ENCODE data around the gene TNFAIP8.

The TNFAIP8 gene

DNA sequence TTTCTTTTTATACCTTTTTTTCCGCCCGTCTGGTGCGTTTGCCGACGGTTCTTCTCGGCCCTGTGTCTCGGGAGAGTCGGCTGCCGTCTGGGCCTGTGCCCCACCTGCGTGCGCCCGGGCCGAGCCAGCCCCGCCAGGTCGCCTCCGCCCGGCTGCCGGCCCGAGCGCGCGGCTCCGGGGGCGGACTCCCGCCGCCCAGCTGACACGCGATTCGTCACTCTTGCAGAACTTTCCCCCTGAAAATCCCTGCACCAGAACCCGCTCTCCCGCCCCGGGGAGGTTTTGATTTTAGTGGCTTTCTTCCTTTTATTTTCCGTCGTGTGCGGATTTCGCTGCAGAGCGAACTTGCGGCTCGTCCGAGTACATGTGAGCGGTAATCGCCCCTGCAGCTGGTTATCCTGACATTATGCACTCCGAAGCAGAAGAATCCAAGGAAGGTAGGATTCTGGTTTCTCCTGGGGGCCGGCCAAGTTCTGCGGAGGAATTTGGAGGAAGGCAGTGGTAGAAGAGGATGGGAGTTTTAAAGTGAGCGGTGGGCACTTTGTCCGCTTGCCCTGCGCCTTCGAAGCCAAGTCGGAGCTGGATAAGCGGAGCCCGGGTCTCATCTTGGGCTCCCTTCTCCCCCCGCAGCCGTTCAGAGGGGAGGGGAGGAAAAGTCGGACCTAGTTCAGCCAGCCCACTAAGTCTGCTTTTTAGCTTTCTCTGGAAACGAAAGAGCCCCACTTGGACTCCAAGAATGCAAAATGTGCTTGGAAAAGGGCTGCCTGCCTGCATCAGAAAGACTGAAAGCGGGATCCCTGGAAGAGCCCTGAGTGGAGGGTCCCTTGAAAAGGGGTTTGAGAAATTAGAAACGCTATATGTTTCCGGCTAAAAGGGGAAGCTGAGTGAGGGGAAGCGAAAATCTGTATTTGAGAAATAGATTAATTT lies at the start of gene TNFAIP8:
TSS of gene TNFAIP8 (plus strand) at position 335 of the 927 bp plus-strand sequence. CDS start at position 407, 72 bp downstream.
- peak; percentile 89 for DNase-seq (ENCODE audit: low spot score)

DNA sequence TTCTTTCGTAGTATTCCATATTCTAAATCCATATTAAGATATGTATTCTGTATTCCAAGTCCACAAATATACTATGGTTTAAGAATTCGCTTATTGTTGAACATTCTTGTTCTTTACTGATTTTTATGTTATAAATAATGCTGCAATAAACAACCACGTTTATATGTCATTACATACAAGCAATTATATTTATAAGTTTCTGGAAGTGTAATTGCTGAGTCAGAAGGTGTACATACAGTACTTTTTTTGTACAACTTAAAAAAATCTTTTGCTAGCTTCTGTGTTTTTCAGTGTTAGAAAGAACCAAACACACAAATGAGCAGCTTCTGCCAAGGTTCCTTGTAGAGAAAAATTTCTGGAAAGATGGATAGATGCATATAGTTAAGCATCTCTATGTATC lies 48.6 kb upstream of the TNFAIP8 start:
- no peak for DNase-seq (ENCODE audit: low spot score)

DNA sequence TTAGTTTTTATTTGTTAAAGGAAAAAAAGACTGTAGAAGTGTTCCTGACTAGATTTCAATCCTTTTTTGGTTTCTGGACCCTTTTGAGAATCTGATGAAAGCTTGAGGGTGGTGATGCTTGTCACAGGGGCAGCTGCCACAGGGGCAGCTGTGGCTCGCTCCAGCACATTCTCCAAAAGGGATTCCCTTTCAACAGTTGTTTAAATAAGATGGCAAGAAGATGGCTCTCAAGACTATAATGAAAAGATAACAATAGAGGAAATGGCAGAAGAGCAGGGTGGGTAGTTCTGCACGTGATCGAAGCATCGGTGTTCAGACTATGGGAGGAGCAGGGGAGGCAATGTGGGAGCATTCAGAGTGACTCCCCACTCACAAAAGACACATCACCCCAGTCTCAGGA lies 46.5 kb upstream of the TNFAIP8 start:
- DNase-seq (ENCODE audit: low spot score) = no peak

DNA sequence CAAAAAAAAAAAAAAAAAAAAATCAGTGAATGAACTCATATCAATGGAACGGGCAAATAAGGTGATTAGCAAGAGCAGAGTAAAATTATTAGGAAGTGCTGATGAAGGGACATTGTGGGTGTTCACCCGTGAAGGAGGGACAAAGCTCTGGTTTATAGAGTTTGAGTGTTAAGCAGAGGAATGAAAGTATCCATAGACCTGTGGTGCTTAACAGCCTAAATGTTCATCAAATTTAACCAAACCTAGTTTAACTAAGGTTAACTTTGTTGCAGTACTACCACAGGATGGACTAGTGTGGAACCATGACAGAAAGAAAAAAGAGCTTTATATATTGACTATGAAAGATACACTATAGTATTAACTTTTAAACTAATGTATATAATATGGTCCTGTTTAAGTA lies 44.1 kb upstream of the TNFAIP8 start:
- no peak for DNase-seq (ENCODE audit: low spot score)

DNA sequence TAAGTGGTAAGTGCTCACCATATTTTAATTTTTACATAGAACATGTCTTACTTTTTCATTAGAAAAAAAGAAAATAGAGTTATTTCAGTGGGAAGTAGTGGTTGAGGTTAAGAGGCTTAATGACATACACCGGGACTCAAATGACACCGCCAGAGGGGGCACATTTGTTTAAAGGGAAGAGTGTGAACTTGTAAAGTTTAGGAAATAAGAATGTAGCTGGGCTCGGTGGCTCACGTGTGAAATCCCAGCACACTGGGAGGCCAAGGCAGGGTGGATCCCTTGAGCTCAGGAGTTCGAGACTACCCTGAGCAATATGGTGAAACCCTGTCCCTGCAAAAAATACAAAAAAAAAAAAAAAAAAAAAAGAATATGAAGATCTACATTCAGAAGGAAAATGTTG lies 43.4 kb upstream of the TNFAIP8 start:
- no peak for DNase-seq (ENCODE audit: low spot score)

DNA sequence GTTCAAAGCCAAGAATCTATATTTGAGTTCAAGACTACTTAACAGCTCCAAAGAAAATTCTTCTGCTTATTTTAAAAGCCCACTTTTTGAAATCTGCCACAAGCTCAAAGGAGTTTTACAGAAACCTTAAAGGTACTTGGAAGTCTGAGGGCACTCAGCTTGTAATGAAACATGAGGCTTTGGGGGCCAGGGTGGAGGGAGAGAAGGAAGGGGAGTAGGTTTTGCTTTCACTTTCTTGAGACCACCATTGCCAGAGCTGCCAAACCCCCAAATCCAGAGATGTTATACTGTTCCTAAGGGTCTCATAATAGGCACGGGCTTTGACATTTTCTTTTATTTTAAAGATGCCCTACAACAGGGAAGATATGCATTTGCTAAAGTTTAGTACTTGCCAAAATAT lies 42.6 kb upstream of the TNFAIP8 start:
- DNase-seq (ENCODE audit: low spot score) = no peak

DNA sequence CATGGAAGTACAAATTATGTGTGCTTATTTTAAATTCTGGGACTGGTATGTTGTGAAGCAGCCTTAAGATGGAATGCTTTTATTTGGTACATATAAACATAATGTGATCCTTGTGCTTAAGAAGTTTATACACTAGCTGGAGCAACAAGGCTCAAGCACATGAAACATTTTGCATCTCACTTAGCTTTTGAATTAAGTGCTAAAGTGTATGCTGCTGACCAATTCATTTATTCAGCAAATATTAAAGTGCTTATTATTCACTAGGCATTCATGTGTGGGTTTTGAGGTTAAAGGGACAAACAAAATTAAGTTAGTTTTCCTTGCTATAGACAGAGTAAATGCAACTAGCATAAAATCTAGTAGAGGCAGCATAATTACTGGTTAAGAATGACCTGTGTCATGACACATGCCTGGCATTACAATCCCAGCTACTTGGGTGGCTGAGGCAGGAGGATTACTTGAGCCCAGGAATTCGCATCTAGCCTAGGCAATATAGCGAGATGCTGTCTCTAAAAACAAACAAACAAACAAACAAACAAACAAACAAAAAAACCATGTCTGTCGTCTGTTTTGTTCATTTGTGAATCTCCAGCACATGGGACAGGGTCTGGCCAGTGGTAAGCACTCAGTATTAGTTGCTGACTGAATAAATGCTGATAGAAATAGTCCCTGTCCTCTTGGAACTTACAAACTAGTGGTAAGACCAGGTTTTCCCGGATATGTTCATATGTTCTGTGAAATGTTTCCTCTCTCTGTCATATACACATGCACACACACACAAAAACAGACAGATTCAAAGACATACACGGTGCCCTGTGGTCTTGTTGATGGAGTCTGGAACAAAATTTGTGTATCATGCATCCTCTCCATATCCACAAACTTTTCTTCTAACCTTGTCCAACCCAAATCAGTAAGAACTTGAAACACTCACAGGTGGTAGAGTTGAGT lies 41.9 kb upstream of the TNFAIP8 start:
- no peak for DNase-seq (ENCODE audit: low spot score)

DNA sequence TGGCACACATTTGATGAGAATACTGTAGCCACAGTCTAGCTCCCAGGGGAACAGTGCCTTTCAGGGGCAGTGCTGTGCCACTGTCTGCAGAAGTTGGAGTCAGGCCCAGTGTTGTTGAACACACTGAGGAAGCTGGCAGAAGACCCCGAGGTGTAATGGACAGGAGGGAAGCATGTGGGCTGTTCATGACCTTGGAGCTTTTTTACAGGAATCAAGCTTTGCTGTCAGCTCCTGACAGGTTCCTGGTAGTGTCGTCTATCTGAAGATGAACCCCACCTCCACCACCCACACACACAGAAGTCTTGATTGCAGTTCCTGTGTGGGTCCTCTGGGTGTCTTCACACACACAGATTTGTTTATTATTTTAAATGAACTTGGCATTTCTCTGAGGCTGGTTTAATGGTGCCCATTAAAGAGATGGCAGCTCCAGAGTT lies 40.3 kb upstream of the TNFAIP8 start:
- peak; percentile 73 for DNase-seq (ENCODE audit: low spot score)

DNA sequence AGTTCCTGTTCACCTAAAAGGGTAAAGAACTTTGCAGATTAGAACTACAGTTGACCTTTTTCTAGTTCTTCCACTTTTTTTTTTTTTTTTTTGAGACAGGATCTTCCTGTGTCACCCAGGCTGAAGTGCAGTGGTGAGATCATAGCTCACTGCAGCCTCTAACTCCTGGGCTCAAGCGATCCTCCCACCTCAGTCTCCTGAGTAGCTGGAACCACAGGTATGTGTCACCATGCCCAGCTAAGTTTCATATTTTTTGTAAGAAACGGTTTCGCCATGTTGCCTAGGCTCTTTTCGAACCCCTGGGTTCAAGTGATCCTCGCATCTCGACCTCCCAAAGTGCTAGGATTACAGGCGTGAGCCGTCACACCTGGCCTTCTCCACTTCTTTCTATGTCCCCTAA lies 39.7 kb upstream of the TNFAIP8 start:
- no peak for DNase-seq (ENCODE audit: low spot score)

DNA sequence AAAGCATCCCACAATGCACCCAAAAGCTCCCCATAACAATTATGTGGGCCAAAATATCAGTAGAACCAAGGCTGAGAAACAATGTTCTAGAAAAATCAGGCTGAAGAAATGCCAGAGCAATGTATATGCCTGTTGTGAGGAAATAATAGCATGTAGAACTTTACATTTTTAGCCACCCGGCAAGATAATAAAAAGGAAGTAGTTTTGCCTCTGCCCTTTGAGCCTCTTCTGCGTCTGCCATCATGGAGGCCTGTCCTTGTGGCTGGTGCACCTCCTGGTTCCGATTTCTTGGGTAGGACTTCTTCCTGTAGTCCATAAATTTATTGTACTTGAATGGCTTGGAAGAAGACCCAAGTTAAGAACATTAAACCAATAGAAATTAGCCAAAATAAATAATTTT lies 38.9 kb upstream of the TNFAIP8 start:
- DNase-seq (ENCODE audit: low spot score) = no peak

DNA sequence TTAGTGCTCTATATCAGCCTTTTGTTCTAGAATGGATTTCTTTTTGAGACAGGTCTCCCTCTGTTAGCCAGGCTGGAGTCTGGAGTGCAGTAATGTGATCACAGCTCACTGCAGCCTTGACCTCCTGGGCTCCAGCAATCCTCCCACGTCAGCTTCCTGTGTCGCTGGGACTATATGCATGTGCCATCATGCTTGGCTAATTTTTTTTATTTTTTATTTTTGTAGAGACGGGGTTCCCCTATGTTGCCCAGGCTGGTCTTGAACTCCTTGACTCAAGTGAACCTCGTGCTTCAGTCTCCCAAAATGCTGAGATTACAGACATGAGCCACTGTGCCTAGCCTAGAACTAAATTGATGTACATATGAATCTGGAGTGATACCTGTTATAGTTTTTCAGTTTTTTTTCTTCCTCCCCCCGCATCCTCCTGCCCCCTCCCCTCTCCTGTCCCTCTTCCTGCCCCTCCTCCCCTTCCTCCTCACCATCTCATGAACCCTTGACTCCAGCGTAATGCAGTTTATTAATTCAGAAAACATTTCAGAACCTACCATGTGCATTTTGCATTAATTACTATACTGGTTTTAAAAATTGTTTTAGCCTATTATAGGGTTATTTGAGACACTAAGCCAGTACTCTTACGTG lies 37.4 kb upstream of the TNFAIP8 start:
- no peak for DNase-seq (ENCODE audit: low spot score)

DNA sequence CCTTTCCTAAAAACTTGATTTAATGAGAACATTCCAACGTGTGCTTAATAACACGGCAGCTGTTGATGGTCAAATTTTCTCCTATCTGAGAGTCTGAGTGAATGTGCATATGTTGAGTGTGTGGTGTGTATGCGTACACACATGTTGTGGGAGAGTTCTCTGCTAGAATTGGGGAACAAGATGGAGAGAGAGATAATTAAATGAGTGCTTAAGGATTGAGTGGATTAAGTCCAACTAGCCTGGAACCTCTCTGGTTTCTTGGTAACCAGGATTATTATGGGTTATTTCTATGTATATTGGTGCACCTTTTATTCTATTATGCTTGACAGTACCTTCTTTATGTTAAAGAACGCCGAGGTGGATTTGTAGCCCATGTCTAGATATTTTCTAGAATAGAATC lies 36.4 kb upstream of the TNFAIP8 start:
- no peak for DNase-seq (ENCODE audit: low spot score)

DNA sequence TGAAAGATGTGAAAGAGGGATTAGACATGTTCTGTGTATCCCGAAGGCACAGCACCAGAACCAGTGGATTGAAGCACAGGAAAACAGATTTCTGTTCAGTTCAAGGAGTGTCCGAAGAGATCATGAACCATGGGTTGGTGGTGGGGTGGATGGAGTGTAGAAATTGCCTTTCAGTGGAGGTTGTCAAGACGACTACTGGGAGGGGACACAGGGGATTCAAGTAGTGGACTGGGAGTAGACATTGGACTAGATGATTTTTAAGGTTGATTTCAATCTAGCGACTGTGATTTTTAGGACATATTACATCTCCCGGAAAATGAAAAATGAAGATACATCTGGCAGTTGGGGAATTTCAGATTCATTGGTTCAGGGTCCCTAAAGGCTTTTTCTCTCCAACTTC lies 35.9 kb upstream of the TNFAIP8 start:
- DNase-seq (ENCODE audit: low spot score) = no peak

DNA sequence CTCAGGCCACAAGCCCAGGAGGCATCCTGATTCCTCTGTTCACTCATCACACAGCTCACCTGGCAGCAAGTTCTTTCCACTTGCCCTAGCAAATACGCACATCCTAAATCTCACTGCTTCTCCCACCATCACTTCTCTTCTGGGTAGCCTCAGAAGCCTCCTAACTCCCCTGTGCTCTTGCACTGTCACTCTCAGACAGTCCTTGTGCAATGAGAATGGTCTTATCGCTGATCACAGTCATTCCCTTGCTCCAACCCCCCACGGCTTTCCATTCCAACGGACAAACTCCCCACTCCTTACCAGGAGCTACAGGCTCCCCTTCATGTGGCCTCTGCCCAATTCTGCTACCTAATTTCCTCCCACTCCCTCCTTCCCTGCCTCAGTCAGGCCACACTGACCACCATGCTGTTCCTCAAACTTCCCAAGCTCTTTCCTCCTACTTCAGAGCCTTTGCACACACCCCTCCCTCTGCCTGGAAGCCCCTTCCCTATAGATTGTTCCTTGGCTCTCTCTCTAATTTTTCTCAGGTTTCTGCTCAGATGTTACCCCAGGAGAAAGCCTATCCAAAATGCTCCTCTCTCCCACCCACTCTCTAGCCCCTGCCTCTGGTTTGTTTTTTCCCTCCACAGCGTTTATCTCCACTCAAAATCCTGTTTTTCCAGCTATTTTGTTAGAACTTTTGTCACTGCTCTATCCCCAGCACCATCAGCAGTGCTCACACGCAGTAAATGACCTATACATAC lies 34.1 kb upstream of the TNFAIP8 start:
- no peak for DNase-seq (ENCODE audit: low spot score)

DNA sequence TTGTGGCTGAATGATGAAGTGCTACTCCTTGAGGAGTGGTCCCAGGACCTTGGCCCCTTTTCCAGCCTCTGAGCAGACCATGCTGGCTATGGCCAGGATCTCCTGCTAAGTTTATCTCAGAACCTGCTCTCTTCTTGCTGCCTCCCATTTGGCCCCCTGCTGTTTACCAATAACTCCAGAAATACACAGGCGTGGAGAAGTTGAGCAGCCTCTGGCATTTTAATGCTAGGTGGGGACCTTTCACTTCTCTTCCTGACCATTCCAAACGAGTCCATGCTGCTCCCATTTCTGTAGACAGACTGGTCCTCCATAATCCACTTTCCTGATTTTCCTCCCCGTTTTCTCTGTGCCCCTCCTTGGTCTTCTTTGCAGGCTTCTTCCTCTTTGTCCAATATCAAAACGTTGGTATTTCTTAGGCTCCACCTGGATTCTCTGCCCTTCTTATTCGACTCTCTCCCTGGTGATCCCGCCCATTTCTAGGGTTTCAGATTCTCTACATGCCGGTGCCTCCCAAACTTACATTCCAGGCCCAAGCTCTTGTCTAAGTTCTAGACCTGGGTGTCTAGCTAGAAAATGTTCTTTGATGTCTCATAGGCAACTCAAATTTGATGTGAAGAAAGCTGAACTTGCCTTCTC lies 33.4 kb upstream of the TNFAIP8 start:
- no peak for DNase-seq (ENCODE audit: low spot score)

DNA sequence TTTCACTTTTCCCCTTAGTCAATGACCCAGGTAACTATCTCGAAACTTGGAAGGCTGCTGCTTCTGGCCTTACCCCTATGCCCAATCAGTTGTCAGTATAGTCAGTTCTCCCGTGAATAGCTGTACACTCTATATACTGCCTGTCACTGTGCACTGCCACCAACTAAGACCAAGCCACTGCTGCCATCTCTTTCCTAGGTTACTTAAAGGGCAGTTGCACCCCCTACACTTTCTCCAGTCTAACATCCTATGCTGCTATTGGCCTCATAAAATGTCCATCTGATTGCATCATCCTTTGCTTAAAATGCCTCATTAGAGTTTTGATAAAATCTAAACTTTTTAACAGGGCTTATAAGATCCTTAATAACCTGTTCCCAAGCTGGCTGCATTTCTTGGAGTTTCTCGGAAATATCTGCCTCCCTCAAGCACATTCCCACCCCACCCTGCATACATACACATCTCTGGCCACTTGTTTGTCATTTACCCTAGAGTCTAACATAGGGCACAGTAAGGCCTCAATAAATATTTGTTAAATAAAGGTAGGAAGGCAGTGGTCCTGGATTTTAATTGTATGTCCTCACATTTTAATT lies 32.8 kb upstream of the TNFAIP8 start:
- DNase-seq (ENCODE audit: low spot score) = no peak

DNA sequence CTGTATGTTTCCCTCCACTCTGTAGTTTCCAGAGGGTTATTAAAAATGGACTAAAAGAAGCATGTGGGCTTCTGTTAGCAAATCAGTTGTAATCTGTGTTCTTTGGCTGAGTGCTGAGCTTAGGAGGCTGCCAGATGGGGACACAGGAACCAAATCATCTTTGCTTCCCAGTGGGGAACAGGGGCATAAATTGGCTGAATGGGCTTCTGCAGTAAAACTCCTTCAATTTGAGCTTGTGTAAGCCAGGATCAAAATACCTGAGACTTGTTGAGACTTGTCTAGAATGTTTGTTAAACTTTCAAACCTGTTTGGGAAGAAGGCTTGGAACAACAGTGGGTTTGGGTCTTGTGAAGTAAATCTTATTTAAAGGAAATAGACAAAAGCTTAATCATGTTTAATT lies 32.2 kb upstream of the TNFAIP8 start:
- no peak for DNase-seq (ENCODE audit: low spot score)

DNA sequence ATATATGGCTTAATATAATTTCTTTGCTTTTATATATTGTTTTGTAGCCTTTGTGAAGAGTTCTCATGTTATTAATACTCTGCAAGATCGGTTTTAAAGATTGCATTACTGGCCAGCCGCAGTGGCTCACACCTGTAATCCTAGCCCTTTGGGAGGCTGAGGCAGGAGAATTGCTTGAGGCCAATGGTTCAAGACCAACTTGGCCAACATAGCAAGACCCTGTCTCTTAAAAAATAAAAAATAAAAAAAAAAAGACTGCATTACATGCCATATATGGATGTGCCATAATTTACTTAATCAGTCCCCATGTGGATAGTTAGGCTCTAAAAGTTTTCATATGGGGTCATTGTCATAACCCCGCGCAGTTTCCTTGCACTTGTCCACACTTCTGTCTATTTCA lies 31.0 kb upstream of the TNFAIP8 start:
- DNase-seq (ENCODE audit: low spot score) = no peak

DNA sequence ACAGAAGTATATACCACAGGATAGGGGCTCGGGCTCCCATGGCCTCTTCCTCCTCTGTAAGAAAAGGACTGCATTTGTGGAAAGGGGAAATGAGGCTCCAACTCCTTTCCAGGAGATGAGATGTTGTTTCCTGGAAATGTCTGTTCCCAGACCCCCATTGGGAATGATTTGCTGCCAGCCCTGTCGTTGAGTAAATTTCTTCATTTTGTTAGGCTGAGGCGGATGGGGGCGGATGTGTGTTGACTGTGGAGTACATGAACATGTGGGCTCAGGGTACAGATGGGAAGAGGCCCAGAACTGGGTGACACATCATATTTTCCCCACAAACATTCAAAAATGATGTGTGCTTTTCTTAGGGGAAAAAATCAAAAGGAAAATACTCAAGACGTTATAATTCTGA lies 28.8 kb upstream of the TNFAIP8 start:
- peak; percentile 74 for DNase-seq (ENCODE audit: low spot score)

DNA sequence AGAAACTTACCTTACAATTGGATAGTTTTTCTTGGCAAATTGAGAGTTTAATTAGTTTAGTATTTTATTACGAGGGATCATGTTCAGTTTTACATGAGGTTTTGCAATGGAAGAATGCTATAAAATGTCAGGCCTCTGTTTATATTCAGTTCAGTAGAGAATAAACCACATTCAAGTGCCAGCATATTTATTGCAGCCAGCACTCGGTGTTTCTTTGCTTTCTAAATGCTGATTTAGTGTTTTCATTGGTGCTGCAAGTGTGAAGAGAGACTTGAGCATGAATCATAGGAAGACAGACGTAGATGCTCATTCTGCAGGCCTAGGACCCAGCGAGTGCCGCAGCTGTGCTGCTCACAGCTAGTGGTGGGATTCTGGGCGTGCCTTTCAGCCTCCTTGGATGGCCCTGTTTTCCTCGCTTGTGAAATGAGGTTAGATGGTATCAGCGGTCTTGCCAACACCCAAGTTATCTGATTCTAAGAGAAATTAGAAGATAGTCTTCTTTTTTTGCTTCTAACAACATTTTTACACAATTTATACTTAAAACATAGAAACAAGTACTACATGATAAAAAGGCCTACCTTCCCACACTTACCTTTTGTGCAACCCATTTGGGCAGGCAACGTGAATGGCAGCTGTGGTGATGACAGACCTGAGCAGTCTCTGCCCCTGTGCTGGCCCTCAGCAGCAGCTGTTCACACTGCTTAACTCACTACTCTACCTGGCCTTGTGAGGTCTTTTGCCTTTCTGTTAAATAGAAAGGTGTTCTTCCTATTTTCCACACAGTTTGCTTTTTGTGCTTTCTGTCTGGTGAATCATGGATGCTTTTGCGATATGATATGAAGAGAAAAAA lies 26.8 kb upstream of the TNFAIP8 start:
- peak; percentile 83 for DNase-seq (ENCODE audit: low spot score)
